BLaER1 treated with 17β-estradiol and CSF1 and Interleukin-3, amounts not matched to agents 10 nM and 100 nM (cell line): ENCODE data around the gene EXOSC2.
"Not testable (repeated sequence)": the region's sequence is repeated elsewhere in the genome, so short reads cannot be mapped to it uniquely, and the experiment has no call there.

Experiments used
- H3K27ac ChIP-seq, 11 experiments: shearing (Covaris generic); formaldehyde crosslinking; 2 replicates each; pipeline ENCODE4 v1.8.1; 2022
- H3K27me3 ChIP-seq, 11 experiments: shearing (Covaris generic); formaldehyde crosslinking; 2 replicates each; pipeline ENCODE4 v1.8.1; 2022
- H3K36me3 ChIP-seq, 11 experiments: shearing (Covaris generic); formaldehyde crosslinking; 2 replicates each; pipeline ENCODE4 v1.8.1; 2022
- H3K4me1 ChIP-seq, 10 experiments: shearing (Covaris generic); formaldehyde crosslinking; 2 replicates each; pipeline ENCODE4 v1.8.1; 2022
- H3K4me2 ChIP-seq, 11 experiments: shearing (Covaris generic); formaldehyde crosslinking; 2 replicates each; pipeline ENCODE4 v1.8.1; 2022
- H3K4me3 ChIP-seq, 10 experiments: shearing (Covaris generic); formaldehyde crosslinking; 2 replicates each; pipeline ENCODE4 v1.8.1; 2022
- H3K9ac ChIP-seq, 11 experiments: shearing (Covaris generic); formaldehyde crosslinking; 2 replicates each; pipeline ENCODE4 v1.8.1; 2022
- H3K9me3 ChIP-seq, 11 experiments: shearing (Covaris generic); formaldehyde crosslinking; replicated peaks in 1 of 11; 2 replicates each; pipeline ENCODE4 v1.8.1; 2022
- H4K20me1 ChIP-seq, 11 experiments: shearing (Covaris generic); formaldehyde crosslinking; 2 replicates each; pipeline ENCODE4 v1.8.1; 2022
- Cebpa-rat ChIP-seq, 11 experiments: shearing (Covaris generic); IDR thresholded peaks; 2 replicates each; pipeline ENCODE4 v1.8.1; 2022

The EXOSC2 gene

DNA sequence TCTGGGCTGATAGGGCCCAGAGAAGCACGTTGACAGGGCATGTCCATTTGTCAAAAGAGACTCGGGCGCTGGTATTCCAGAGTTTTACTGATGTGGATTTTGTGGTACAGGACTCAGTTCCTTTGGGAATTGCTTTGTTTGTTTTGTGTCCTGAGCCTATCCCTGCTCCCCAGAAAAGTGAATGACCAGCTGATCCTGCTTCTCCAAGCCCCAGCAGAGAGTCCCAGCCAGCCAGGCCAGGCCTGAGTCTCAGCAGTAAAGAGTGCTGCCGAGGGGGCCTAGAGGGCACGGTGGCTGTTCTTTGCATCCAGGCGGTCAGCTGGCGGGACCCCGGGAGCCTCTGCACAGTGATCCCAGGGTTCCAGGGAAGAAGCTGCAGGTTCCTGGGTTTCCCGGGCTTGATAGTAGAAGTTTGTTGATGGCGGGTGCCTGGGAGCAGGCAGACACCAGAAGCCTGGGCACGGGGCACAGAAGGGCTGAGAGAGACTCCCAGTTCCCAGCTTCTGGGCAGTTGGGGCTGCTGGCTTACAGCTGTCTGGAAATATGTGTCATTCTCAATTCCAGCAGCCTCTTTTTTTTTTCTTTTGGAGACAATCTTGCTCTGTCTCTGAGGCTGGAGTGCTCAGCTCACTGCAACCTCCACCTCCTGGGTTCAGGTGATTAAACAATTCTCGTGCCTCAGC is 20.5 kb upstream of the EXOSC2 start:
- Histone ChIP-seq H3K4me1 (peaks cover 0 to 10% (median 0%) of the 10 kb centered on the region in 10 experiments; a peak in 2 of 20 replicates), H3K27me3 (peaks cover 6 to 11% (median 8%) of the 10 kb centered on the region in 11 experiments), H3K36me3 (no peaks in the 10 kb centered on the region), H3K27ac (no peak overlapping the region; a peak in 1 of 22 replicates), H3K9me3 (no peaks in the 10 kb centered on the region), H3K4me3 (no peak overlapping the region), H3K9ac (no peak overlapping the region), H4K20me1 (0 out of 22 replicates have a peak, but pooled peaks cover 0 to 3% (median 0%) of the 10 kb centered on the region in 11 experiments), H3K4me2 (peak overlapping the region in 2 of 11 experiments; percentile 5 to 16; a peak in 2 of 22 replicates)
- TF ChIP-seq Cebpa-rat (IDR thresholded peaks at IDR 0.05) = no peak

DNA sequence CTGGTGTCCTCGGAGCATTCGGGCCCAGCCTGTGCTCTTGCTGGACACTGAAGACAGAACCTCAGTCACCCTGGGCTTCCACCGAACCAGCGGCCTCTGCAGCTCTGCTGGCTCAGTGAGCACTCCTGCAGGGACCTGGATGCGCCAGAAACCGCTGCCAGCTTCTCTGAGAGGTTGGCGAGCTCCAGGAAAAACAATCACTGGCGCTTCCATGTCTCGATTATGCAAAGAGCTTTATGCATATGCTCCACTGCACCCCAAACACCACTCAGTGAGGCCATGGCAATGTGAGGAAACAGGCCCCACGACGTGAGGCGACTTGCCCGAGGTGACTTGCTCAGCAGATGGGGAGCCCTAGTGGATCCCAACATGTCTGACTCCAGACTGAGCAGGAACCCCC is 18.2 kb upstream of the EXOSC2 start:
- H3K4me2 ChIP-seq = no peak overlapping the region
- no peak overlapping the region for H3K4me3 ChIP-seq
- no peaks in the 10 kb centered on the region for H3K36me3 ChIP-seq
- H3K9ac ChIP-seq = no peak overlapping the region
- no peak for TF ChIP-seq Cebpa-rat (IDR thresholded peaks at IDR 0.05)
- H3K27ac ChIP-seq = no peak overlapping the region
- no peaks in the 10 kb centered on the region for H3K9me3 ChIP-seq
- peaks cover 0 to 11% (median 6%) of the 10 kb centered on the region in 11 experiments; a peak in 7 of 22 replicates for H3K27me3 ChIP-seq
- H4K20me1 ChIP-seq = peaks cover 0 to 13% (median 0%) of the 10 kb centered on the region in 11 experiments; a peak in 1 of 22 replicates
- H3K4me1 ChIP-seq = peaks cover 0 to 10% (median 0%) of the 10 kb centered on the region in 10 experiments; a peak in 2 of 20 replicates

DNA sequence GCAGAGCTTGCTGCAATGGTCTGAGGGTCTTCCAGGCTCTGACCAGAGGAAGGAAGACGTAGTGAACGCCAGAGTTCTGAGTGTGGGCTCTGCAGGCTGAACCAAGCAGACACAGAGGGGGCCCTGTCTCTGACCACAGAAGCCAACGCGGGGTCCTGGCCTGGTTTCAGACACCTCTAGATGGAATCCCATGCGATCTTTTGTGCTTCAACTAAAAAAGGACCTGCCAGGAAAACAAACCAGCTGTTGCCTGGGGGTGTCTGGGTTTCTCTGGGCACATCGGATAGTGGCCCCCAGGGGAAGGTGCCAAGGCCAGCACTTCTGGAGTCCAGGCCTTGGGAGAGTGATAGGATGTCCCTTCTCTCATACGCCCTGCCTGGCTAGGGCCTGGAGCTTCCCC is 16.3 kb upstream of the EXOSC2 start:
- Histone ChIP-seq H3K4me2 (no peak overlapping the region), H3K27me3 (peaks cover 4 to 29% (median 17%) of the 10 kb centered on the region in 11 experiments; a peak in 18 of 22 replicates), H3K4me1 (peaks cover 0 to 18% (median 7%) of the 10 kb centered on the region in 10 experiments; a peak in 15 of 20 replicates), H3K27ac (no peak overlapping the region), H3K36me3 (no peaks in the 10 kb centered on the region), H3K9me3 (no peaks in the 10 kb centered on the region), H3K9ac (no peak overlapping the region), H3K4me3 (no peak overlapping the region), H4K20me1 (peaks cover 0 to 13% (median 0%) of the 10 kb centered on the region in 11 experiments; a peak in 1 of 22 replicates)
- no peak for TF ChIP-seq Cebpa-rat (IDR thresholded peaks at IDR 0.05)

DNA sequence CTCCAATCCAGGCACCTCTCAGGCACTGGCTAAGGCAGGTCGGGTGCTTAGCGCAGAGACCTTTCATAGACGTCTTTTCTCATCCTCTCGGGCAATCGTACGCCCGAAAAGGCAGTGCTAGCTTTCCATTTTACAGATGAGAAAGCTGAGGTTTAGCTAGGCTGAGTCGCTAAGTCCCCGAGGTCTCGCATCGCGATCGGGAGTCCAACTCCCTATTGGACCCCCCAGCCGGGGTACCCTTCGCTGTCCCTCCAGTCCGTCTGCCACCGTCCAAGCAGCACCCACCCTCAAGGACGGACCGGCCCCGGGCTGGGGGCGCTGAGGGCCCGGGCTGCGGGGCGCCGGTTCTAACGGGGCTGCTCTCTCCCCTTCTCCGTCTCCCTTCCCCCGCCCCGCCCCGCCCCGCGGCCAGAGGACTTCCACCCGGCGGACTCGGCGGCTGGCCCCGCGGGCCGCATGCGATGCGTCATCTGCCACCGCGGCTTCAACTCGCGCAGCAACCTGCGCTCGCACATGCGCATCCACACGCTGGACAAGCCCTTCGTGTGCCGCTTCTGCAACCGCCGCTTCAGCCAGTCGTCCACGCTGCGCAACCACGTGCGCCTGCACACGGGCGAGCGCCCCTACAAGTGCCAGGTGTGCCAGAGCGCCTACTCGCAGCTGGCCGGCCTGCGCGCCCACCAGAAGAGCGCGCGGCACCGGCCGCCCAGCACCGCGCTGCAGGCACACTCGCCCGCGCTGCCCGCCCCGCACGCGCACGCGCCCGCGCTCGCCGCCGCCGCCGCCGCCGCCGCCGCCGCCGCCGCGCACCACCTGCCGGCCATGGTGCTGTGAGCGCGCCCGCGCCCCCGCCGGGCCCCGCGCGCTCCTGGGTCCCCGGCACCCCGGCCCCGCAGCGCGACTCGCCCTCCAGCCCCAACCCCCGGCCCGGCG is 12.5 kb upstream of the EXOSC2 start:
- Histone ChIP-seq H3K9me3 (peaks cover 0 to 11% (median 9%) of the 10 kb centered on the region in 11 experiments; a peak in 17 of 22 replicates), H3K4me2 (peak overlapping the region; percentile 93 to 100 (median 100)), H4K20me1 (peaks cover 0 to 13% (median 0%) of the 10 kb centered on the region in 11 experiments; a peak in 1 of 22 replicates), H3K9ac (peak overlapping the region; percentile 49 to 78 (median 68)), H3K27me3 (peaks cover 4 to 29% (median 17%) of the 10 kb centered on the region in 11 experiments; a peak in 18 of 22 replicates), H3K4me3 (peak overlapping the region; percentile 59 to 77 (median 70)), H3K36me3 (no peaks in the 10 kb centered on the region), H3K4me1 (peaks cover 0 to 13% (median 9%) of the 10 kb centered on the region in 10 experiments; a peak in 15 of 20 replicates), H3K27ac (peak overlapping the region in 8 of 11 experiments; percentile 25 to 54 (median 42); a peak in 6 of 22 replicates)
- no peak for TF ChIP-seq Cebpa-rat (IDR thresholded peaks at IDR 0.05)

DNA sequence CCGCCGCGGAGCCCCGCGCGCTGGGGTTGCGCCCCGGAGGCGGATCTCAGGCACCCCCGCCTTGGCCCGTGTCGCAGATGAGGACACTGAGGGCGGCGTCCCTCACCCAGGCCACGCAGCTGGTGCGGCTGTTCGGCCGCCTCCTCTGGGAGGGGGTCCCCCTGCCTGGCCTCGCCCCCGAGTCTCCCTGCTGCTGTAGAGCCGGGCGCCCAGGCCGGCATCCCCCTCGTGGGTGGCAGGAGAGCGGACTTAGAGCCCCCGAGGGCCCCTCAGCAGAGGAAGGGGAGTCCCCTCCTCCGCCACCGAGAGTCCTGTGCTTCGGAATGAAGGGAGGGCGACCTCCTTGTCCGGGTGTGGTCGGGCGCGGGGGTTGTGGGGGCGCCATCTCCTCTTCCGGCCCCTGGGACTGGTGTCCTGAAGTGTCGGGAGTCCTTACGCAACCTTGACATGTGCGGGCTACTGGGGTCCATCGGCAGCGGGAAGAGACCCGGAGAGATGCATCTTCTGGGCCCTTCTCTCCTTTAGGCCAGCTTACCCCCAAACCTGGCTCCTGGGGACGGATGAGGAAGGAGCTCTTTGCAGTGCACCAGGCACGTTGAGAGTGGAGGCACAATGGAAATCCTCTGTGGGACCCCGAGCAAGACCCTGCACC is 11.7 kb upstream of the EXOSC2 start:
- Histone ChIP-seq H3K27me3 (peaks cover 4 to 29% (median 17%) of the 10 kb centered on the region in 11 experiments; a peak in 18 of 22 replicates), H3K36me3 (no peaks in the 10 kb centered on the region), H3K27ac (peak overlapping the region in 9 of 11 experiments; percentile 25 to 54 (median 42); a peak in 10 of 22 replicates), H3K4me3 (peak overlapping the region; percentile 59 to 77 (median 70)), H3K9ac (peak overlapping the region; percentile 49 to 78 (median 68)), H3K4me2 (peak overlapping the region; percentile 93 to 100 (median 100)), H4K20me1 (peaks cover 0 to 13% (median 0%) of the 10 kb centered on the region in 11 experiments; a peak in 1 of 22 replicates), H3K4me1 (peaks cover 0 to 13% (median 9%) of the 10 kb centered on the region in 10 experiments; a peak in 15 of 20 replicates), H3K9me3 (peaks cover 0 to 11% (median 9%) of the 10 kb centered on the region in 11 experiments; a peak in 17 of 22 replicates)
- TF ChIP-seq Cebpa-rat (IDR thresholded peaks at IDR 0.05) = no peak

DNA sequence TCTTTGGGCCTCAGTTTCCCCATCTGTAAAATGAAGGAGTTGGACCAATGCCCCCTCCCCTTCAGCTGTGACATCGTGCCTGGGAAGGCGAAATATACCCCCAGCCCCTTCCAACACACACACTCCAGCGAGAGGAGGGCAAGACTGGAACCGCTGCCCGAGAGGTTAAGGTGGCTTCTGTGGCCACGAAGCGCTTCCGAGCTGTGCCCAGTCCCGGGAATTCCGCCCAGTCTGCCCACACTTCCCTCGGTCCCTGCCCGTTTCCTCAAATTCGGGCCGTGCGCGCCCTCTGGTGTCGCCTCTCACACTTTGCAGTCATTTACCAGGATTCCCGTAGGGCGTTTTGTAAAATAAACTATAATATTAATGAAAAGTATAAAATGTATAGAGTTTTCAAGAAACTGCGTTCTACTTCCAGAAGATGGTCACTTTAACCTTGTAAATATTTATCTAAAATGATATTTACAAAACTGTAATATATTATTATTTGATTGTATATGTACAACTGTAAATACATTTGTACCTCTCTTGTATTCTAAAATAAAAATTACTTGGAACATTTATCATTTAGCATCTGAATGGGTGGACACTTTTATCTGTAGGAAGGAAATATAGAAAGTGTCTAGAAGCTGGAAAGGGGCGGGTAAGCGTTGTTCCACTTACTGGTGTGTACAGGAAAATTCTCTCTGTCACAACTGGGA is 11.0 kb upstream of the EXOSC2 start:
- Histone ChIP-seq H3K36me3 (no peaks in the 10 kb centered on the region), H3K9me3 (peaks cover 0 to 11% (median 9%) of the 10 kb centered on the region in 11 experiments; a peak in 17 of 22 replicates), H3K4me2 (peak overlapping the region; percentile 93 to 100 (median 100)), H3K4me1 (peaks cover 0 to 13% (median 9%) of the 10 kb centered on the region in 10 experiments; a peak in 15 of 20 replicates), H3K27ac (peak overlapping the region in 2 of 11 experiments; percentile 39 to 46; a peak in 2 of 22 replicates), H3K27me3 (peaks cover 4 to 29% (median 17%) of the 10 kb centered on the region in 11 experiments; a peak in 18 of 22 replicates), H3K4me3 (peak overlapping the region; percentile 59 to 77 (median 70)), H4K20me1 (peaks cover 0 to 13% (median 0%) of the 10 kb centered on the region in 11 experiments; a peak in 1 of 22 replicates), H3K9ac (peak overlapping the region in 10 of 11 experiments; percentile 49 to 78 (median 68); a peak in 17 of 22 replicates)
- no peak for TF ChIP-seq Cebpa-rat (IDR thresholded peaks at IDR 0.05)

DNA sequence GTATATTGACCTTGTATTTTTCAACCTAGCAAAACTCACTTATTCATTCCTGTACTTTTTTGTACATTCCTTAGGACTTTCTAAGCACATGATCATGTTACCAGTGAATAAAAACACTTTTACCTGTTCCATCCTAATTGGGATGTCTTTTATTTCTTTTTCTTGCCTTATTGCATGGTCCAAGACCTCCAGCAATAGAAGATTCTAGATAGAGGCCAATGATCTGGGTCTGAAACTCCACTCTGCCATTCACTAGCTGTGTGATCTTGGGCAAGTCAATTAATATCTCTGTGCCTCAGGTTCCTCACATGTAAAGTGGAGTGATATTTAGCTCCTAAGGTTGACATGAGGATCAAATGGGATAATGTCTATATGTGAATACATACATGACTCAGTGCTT is 8.5 kb upstream of the EXOSC2 start:
- Histone ChIP-seq H3K4me3 (no peak overlapping the region), H3K4me1 (peaks cover 0 to 13% (median 9%) of the 10 kb centered on the region in 10 experiments; a peak in 15 of 20 replicates), H3K9ac (no peak overlapping the region), H3K4me2 (no peak overlapping the region), H3K9me3 (peaks cover 0 to 11% (median 9%) of the 10 kb centered on the region in 11 experiments; a peak in 17 of 22 replicates), H3K36me3 (no peaks in the 10 kb centered on the region), H3K27me3 (peaks cover 4 to 21% (median 15%) of the 10 kb centered on the region in 11 experiments; a peak in 18 of 22 replicates), H4K20me1 (no peaks in the 10 kb centered on the region), H3K27ac (no peak overlapping the region)
- TF ChIP-seq Cebpa-rat (IDR thresholded peaks at IDR 0.05) = no peak

DNA sequence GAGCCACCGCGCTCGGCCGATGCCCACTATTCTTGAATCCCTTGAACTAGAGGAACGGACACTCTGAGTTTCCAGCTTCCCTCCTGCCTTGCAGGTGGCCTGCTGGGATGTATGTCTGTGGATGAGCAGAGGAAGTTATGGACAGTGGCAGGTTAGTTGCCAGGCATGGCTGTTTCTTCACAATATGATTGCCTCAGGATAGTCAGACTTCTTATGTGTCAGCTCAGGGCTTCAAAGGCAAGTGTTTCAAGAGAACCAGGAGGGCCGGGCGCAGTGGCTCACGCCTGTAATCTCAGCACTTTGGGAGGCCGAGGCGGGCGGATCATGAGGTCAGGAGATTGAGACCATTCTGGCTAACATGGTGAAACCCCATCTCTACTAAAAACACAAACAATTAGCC is 7.6 kb upstream of the EXOSC2 start:
- H3K4me1 ChIP-seq, H3K9ac ChIP-seq, H3K4me2 ChIP-seq, H4K20me1 ChIP-seq, H3K4me3 ChIP-seq, H3K36me3 ChIP-seq, H3K27ac ChIP-seq: not testable (repeated sequence)
- H3K9me3 ChIP-seq = peaks cover 0 to 11% (median 9%) of the 10 kb centered on the region in 11 experiments; a peak in 17 of 22 replicates
- peaks cover under 1 to 14% (median 11%) of the 10 kb centered on the region in 11 experiments; a peak in 18 of 22 replicates for H3K27me3 ChIP-seq
